Astrocyte (in vitro differentiated cells and primary cell): Measurements from ENCODE around the gene CPLX4. TPM values are rescaled to one million over a fixed set of nuclear protein-coding genes. Genes with fewer than 3 reads are reported as not detected.

Experiments used
- DNase-seq: peaks from one replicate; pipeline ENCODE4 v3.0.0-alpha.2; 2010; ENCODE audit warnings: low read depth
- FAIRE-seq: peaks from 2 replicates; lab custom pipeline; 2011; peaks lifted over from hg19 to GRCh38; lab: Jason Lieb, UNC
- H2AFZ ChIP-seq: 2 replicates; pipeline ENCODE4 v1.6.0; 2012; ENCODE audit warnings: low read depth, low read length, inconsistent platforms
- H3K27ac ChIP-seq: 2 replicates; pipeline ENCODE4 v1.5.1; 2011; ENCODE audit warnings: low read depth, low read length, inconsistent platforms
- H3K27me3 ChIP-seq: 2 replicates; pipeline ENCODE4 v1.6.0; 2011; ENCODE audit warnings: low read length, inconsistent platforms; ENCODE audit not compliant: insufficient read depth
- H3K36me3 ChIP-seq: 2 replicates; pipeline ENCODE4 v1.5.1; 2011; ENCODE audit warnings: low read length, inconsistent platforms; ENCODE audit not compliant: insufficient read depth
- H3K4me1 ChIP-seq: 2 replicates; pipeline ENCODE4 v1.5.1; 2011; ENCODE audit warnings: low read length, inconsistent platforms; ENCODE audit not compliant: insufficient read depth
- H3K4me2 ChIP-seq: 2 replicates; pipeline ENCODE4 v1.6.0; 2012; ENCODE audit warnings: low read length, inconsistent platforms
- H3K4me3 ChIP-seq: 2 replicates; pipeline ENCODE4 v1.5.1; 2011; ENCODE audit warnings: low read depth, mild to moderate bottlenecking, low read length, inconsistent platforms; ENCODE audit not compliant: insufficient read depth
- H3K79me2 ChIP-seq: 2 replicates; pipeline ENCODE4 v1.6.0; 2012; ENCODE audit warnings: mild to moderate bottlenecking, low read length, inconsistent platforms; ENCODE audit not compliant: insufficient read depth
- H3K9ac ChIP-seq: 2 replicates; pipeline ENCODE4 v1.6.0; 2012; ENCODE audit warnings: mild to moderate bottlenecking, low read length, inconsistent platforms
- H3K9me3 ChIP-seq: 2 replicates; pipeline ENCODE4 v1.5.1; 2012; ENCODE audit warnings: low read depth, mild to moderate bottlenecking, low read length, inconsistent platforms; ENCODE audit not compliant: insufficient read depth
- H4K20me1 ChIP-seq: 2 replicates; pipeline ENCODE4 v1.6.0; 2012; ENCODE audit warnings: low read length, inconsistent platforms; ENCODE audit not compliant: insufficient read depth
- H3K27ac Mint-ChIP-seq: one replicate; pipeline ENCODE4 v1.8.0; 2021; ENCODE audit warnings: mild to moderate bottlenecking, mixed read lengths; ENCODE audit not compliant: unreplicated experiment
- H3K27me3 Mint-ChIP-seq: one replicate; pipeline ENCODE4 v1.8.0; 2021; ENCODE audit warnings: low read depth, mixed read lengths; ENCODE audit not compliant: unreplicated experiment
- H3K36me3 Mint-ChIP-seq: one replicate; pipeline ENCODE4 v1.8.0; 2021; ENCODE audit warnings: low read depth, mixed read lengths; ENCODE audit not compliant: unreplicated experiment
- H3K4me1 Mint-ChIP-seq: one replicate; pipeline ENCODE4 v1.8.0; 2021; ENCODE audit warnings: low read depth, mixed read lengths; ENCODE audit not compliant: unreplicated experiment
- H3K4me3 Mint-ChIP-seq: one replicate; pipeline ENCODE4 v1.8.0; 2021; ENCODE audit warnings: mild to moderate bottlenecking, moderate library complexity, mixed read lengths; ENCODE audit not compliant: unreplicated experiment
- H3K9me3 Mint-ChIP-seq: one replicate; pipeline ENCODE4 v1.8.0; 2021; ENCODE audit warnings: mild to moderate bottlenecking, mixed read lengths; ENCODE audit not compliant: unreplicated experiment
- EZH2 ChIP-seq: IDR thresholded peaks from 2 replicates; pipeline ENCODE4 v1.6.1; 2012; ENCODE audit warnings: mild to moderate bottlenecking, low read length, inconsistent platforms; ENCODE audit not compliant: insufficient read depth
- total RNA-seq: library from RNA; stranded (reverse); gene quantifications from 2 replicates; pipeline ENCODE4 v1.2.1, GENCODE V29; 2021
- TF ChIP-seq, protein P1 (sequence below): IDR thresholded peaks from 2 replicates; pipeline ENCODE4 v1.5.1; 2011; ENCODE audit warnings: low read depth, mild to moderate bottlenecking, inconsistent platforms, low read length, moderate library complexity; ENCODE audit not compliant: insufficient read depth

CPLX4 gene
- total RNA-seq, 1 donor from 2014 or later: not detected

GRCh38 chr18:59265974-59266369, 52.5 kb downstream of the CPLX4 start:
- no peaks in the 10 kb centered on the region for H3K36me3 Mint-ChIP-seq
- TF ChIP-seq EZH2: no peak
- TF ChIP-seq, protein P1, sequence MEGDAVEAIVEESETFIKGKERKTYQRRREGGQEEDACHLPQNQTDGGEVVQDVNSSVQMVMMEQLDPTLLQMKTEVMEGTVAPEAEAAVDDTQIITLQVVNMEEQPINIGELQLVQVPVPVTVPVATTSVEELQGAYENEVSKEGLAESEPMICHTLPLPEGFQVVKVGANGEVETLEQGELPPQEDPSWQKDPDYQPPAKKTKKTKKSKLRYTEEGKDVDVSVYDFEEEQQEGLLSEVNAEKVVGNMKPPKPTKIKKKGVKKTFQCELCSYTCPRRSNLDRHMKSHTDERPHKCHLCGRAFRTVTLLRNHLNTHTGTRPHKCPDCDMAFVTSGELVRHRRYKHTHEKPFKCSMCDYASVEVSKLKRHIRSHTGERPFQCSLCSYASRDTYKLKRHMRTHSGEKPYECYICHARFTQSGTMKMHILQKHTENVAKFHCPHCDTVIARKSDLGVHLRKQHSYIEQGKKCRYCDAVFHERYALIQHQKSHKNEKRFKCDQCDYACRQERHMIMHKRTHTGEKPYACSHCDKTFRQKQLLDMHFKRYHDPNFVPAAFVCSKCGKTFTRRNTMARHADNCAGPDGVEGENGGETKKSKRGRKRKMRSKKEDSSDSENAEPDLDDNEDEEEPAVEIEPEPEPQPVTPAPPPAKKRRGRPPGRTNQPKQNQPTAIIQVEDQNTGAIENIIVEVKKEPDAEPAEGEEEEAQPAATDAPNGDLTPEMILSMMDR: no peak
- no peak overlapping the region for H3K27ac ChIP-seq
- peaks cover 3% of the 10 kb centered on the region for H3K4me1 Mint-ChIP-seq
- peaks cover 3% of the 10 kb centered on the region for H3K4me1 ChIP-seq
- peak overlapping the region; percentile 74 for H3K4me2 ChIP-seq
- no peak overlapping the region for H3K4me3 ChIP-seq
- H3K4me3 Mint-ChIP-seq: no peak overlapping the region
- H2AFZ ChIP-seq: no peak overlapping the region
- peaks cover 90% of the 10 kb centered on the region for H3K27me3 Mint-ChIP-seq
- peaks cover 80% of the 10 kb centered on the region for H3K27me3 ChIP-seq
- H3K9me3 ChIP-seq: peaks cover 6% of the 10 kb centered on the region
- FAIRE-seq (no peak), DNase-seq (no peak)
- no peak overlapping the region for H3K9ac ChIP-seq
- no peaks in the 10 kb centered on the region for H3K36me3 ChIP-seq
- no peak overlapping the region for H3K27ac Mint-ChIP-seq
- H3K9me3 Mint-ChIP-seq: peaks cover 20% of the 10 kb centered on the region
- H3K79me2 ChIP-seq: no peaks in the 10 kb centered on the region
- peaks cover 3% of the 10 kb centered on the region for H4K20me1 ChIP-seq

DNA sequence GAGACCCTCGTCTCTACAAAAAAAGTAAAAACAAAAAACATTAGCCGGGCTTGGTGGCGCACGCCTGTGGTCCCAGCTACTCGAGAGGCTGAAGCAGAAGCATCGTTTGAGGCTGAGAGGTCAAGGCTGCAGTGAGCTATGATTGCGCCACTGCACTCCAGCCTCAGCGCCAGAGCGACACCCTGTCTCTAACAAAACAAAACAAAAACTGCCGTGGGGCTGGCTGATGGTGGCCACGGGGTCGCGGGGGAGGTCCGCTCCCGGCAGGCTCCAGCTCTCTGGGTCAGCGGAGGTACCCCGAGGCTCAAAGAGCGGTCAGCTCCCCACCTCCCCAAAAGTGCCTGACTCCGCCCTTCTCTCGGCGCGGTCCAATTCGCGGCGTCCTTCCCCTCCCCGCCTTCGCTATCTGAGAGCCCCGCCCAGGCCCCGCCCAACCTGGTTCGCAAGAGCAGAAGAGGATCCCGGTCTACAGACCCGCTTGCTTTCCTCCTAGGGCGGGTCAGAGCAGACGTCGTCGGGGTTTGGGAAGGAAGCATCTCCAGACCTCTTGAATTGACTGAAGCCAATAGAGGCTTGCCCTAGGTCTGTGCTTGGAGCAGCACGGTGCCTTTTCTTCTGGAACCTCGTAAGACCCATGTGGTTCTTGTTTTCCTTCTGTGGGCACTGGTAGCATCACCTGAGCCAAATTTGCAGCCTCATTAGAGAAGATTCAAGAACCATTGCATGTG, 53.0 kb downstream of the CPLX4 start:
- Histone ChIP-seq H2AFZ (peak overlapping the region; percentile 18), H3K4me2 (peak overlapping the region; percentile 74)

More for the DNA sequence above, 53.0 kb downstream of the CPLX4 start:
- H3K27me3 Mint-ChIP-seq: peaks cover 90% of the 10 kb centered on the region
- H3K4me1 Mint-ChIP-seq: peaks cover 3% of the 10 kb centered on the region
- H3K4me1 ChIP-seq: peaks cover 3% of the 10 kb centered on the region
- H3K79me2 ChIP-seq: no peaks in the 10 kb centered on the region
- H3K9ac ChIP-seq: no peak overlapping the region
- no peak for FAIRE-seq
- H4K20me1 ChIP-seq: no peaks in the 10 kb centered on the region
- H3K4me3 Mint-ChIP-seq: no peak overlapping the region
- peaks cover 20% of the 10 kb centered on the region for H3K9me3 Mint-ChIP-seq
- no peak overlapping the region for H3K27ac ChIP-seq
- TF ChIP-seq, protein P1: no peak
- H3K9me3 ChIP-seq: peaks cover 3% of the 10 kb centered on the region
- H3K36me3 ChIP-seq: no peaks in the 10 kb centered on the region
- H3K27me3 ChIP-seq: peaks cover 74% of the 10 kb centered on the region
- DNase-seq: no peak
- no peak overlapping the region for H3K27ac Mint-ChIP-seq
- no peaks in the 10 kb centered on the region for H3K36me3 Mint-ChIP-seq
- H3K4me3 ChIP-seq: peak overlapping the region; percentile 10
